CD14-positive monocyte (primary cell): Measurements from ENCODE around the gene RCOR2. TPM values are rescaled to one million over a fixed set of nuclear protein-coding genes. Genes with fewer than 3 reads are reported as not detected.

ENCODE experiments used
- DNase-seq, 3 donors: peaks; one replicate each; pipeline ENCODE4 v3.0.0-alpha.2; 2011 to 2022
- H2AFZ ChIP-seq: 2 replicates; pipeline ENCODE4 v1.6.0; 2012; ENCODE audit warnings: mild to moderate bottlenecking, low read depth, low read length, inconsistent platforms; ENCODE audit not compliant: insufficient read depth, poor library complexity, severe bottlenecking
- H3K27ac ChIP-seq, 2 donors: 1 replicate in 1 of 2; 2 replicates in 1 of 2; pipeline ENCODE4 v1.5.1; 2012 to 2013; ENCODE audit warnings: low read length in 2 of 2, control low read depth in 1 of 2, inconsistent platforms in 1 of 2, low read depth in 1 of 2, mild to moderate bottlenecking in 1 of 2
- H3K27me3 ChIP-seq, 2 donors: one replicate each; pipeline versions ENCODE4 v1.6.0 to v1.6.1; 2011 to 2013; ENCODE audit warnings: low read length in 2 of 2; ENCODE audit not compliant: control insufficient read depth in 2 of 2, insufficient read depth in 2 of 2
- H3K36me3 ChIP-seq, 2 donors: replicated peaks in 1 of 2; 1 replicate in 1 of 2; 2 replicates in 1 of 2; pipeline versions ENCODE4 v1.5.1 to v1.6.1; 2012 to 2013; ENCODE audit warnings: low read length in 2 of 2, control low read depth in 1 of 2, inconsistent platforms in 1 of 2, mild to moderate bottlenecking in 1 of 2; ENCODE audit not compliant: insufficient read depth in 2 of 2, control insufficient read depth in 1 of 2
- H3K4me1 ChIP-seq, 2 donors: 1 replicate in 1 of 2; 2 replicates in 1 of 2; pipeline versions ENCODE4 v1.5.1 to v1.6.1; 2012 to 2013; ENCODE audit warnings: low read length in 2 of 2, control low read depth in 1 of 2, inconsistent platforms in 1 of 2, mild to moderate bottlenecking in 1 of 2, moderate library complexity in 1 of 2; ENCODE audit not compliant: insufficient read depth in 2 of 2, control insufficient read depth in 1 of 2
- H3K4me2 ChIP-seq: replicated peaks from 2 replicates; pipeline ENCODE3; 2012; ENCODE audit warnings: low read length, moderate library complexity, mild to moderate bottlenecking; ENCODE audit not compliant: poor library complexity, severe bottlenecking; ENCODE audit errors: extremely low read depth
- H3K4me3 ChIP-seq, 3 experiments: fragments of 200-600 bp in 1 of 3; sonication (generic) in 1 of 3; replicated peaks in 1 of 3; 1 replicate in 2 of 3; 2 replicates in 1 of 3; pipeline ENCODE4 v1.5.1; 2011 to 2013; ENCODE audit warnings: low read length in 3 of 3, mild to moderate bottlenecking in 3 of 3, control low read depth in 2 of 3, low read depth in 2 of 3, inconsistent platforms in 1 of 3, moderate library complexity in 1 of 3
- H3K79me2 ChIP-seq: 2 replicates; pipeline ENCODE4 v1.6.0; 2012; ENCODE audit warnings: mild to moderate bottlenecking, control low read depth, inconsistent platforms, low read length, moderate library complexity; ENCODE audit not compliant: insufficient read depth
- H3K9ac ChIP-seq: 2 replicates; pipeline ENCODE4 v1.6.0; 2017; ENCODE audit warnings: low read length, mild to moderate bottlenecking; ENCODE audit not compliant: insufficient read depth, poor library complexity, severe bottlenecking
- H3K9me3 ChIP-seq, 2 donors: replicated peaks in 1 of 2; 1 replicate in 1 of 2; 2 replicates in 1 of 2; pipeline versions ENCODE4 v1.5.1 to v1.6.1; 2012 to 2013; ENCODE audit warnings: low read length in 2 of 2, control low read depth in 1 of 2; ENCODE audit not compliant: control insufficient read depth in 1 of 2, insufficient read depth in 1 of 2
- H4K20me1 ChIP-seq: 2 replicates; pipeline ENCODE4 v1.6.0; 2012; ENCODE audit warnings: mild to moderate bottlenecking, low read length, control low read depth, moderate library complexity; ENCODE audit not compliant: insufficient read depth
- H3K27ac Mint-ChIP-seq, 7 donors: one replicate each; pipeline ENCODE4 v1.8.0; 2020; ENCODE audit warnings: mild to moderate bottlenecking in 7 of 7, mixed read lengths in 7 of 7, moderate library complexity in 6 of 7, inconsistent platforms in 2 of 7
- H3K27me3 Mint-ChIP-seq, 3 donors: one replicate each; pipeline ENCODE4 v1.8.0; 2021 to 2022; ENCODE audit warnings: low read depth in 3 of 3, mild to moderate bottlenecking in 3 of 3, mixed read lengths in 3 of 3, moderate library complexity in 3 of 3, inconsistent platforms in 1 of 3
- H3K36me3 Mint-ChIP-seq, 2 donors: one replicate each; pipeline ENCODE4 v1.8.0; 2020; ENCODE audit warnings: mixed read lengths in 2 of 2, inconsistent platforms in 1 of 2, mild to moderate bottlenecking in 1 of 2
- H3K4me1 Mint-ChIP-seq: one replicate; pipeline ENCODE4 v1.8.0; 2020; ENCODE audit warnings: mild to moderate bottlenecking, mixed read lengths
- H3K4me3 Mint-ChIP-seq, 2 donors: one replicate each; pipeline ENCODE4 v1.8.0; 2020; ENCODE audit warnings: mild to moderate bottlenecking in 2 of 2, mixed read lengths in 2 of 2, moderate library complexity in 1 of 2
- H3K9me3 Mint-ChIP-seq, 7 donors: one replicate each; pipeline ENCODE4 v1.8.0; 2020 to 2022; ENCODE audit warnings: mixed read lengths in 7 of 7, mild to moderate bottlenecking in 6 of 7, moderate library complexity in 6 of 7, inconsistent platforms in 2 of 7
- WGBS: methylation state at CpG from one replicate; pipeline ENCODE4 v1.1.5; 2013; ENCODE audit warnings: missing lambda C conversion rate; ENCODE audit not compliant: insufficient coverage; 5-methylcytosine and 5-hydroxymethylcytosine counted together
- intact Hi-C, 2 donors: fragments of 100-400 bp; cut with micrococcal nuclease; formaldehyde crosslinking; loops; one replicate each; pipeline versions ENCODE4 v1.15.0 to v1.15.1; 2023
- polyA plus RNA-seq, 3 donors: library from polyadenylated mRNA; depleted of rRNA in 1 of 3; unstranded in 2 of 3; stranded (reverse) in 1 of 3; fragments of 300-500 nt in 2 of 3; fragments of >200 nt in 1 of 3; fragmentation: Illumina TruSeq in 2 of 3; gene quantifications; 1 replicate in 2 of 3; 2 replicates in 1 of 3; pipeline ENCODE4 v1.2.3, GENCODE V29; 2012 to 2021
- TF ChIP-seq, protein P1 (sequence below): fragments of 200-600 bp; IDR thresholded peaks from one replicate; pipeline ENCODE4 v1.8.0; 2022; ENCODE audit warnings: antibody characterized with exemption, mild to moderate bottlenecking

Gene RCOR2
- polyA plus RNA-seq, 3 donors: not detected

- TF ChIP-seq, protein P1, sequence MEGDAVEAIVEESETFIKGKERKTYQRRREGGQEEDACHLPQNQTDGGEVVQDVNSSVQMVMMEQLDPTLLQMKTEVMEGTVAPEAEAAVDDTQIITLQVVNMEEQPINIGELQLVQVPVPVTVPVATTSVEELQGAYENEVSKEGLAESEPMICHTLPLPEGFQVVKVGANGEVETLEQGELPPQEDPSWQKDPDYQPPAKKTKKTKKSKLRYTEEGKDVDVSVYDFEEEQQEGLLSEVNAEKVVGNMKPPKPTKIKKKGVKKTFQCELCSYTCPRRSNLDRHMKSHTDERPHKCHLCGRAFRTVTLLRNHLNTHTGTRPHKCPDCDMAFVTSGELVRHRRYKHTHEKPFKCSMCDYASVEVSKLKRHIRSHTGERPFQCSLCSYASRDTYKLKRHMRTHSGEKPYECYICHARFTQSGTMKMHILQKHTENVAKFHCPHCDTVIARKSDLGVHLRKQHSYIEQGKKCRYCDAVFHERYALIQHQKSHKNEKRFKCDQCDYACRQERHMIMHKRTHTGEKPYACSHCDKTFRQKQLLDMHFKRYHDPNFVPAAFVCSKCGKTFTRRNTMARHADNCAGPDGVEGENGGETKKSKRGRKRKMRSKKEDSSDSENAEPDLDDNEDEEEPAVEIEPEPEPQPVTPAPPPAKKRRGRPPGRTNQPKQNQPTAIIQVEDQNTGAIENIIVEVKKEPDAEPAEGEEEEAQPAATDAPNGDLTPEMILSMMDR: no peak
- H3K9me3 ChIP-seq: no peaks in the 10 kb centered on the region
- peaks cover 10 to 16% of the 10 kb centered on the region in 2 donors for H3K36me3 ChIP-seq
- peak overlapping the region in 5 of 7 donors; percentile 30 to 80 (median 68) for H3K27ac Mint-ChIP-seq
- no peak overlapping the region for H2AFZ ChIP-seq
- H4K20me1 ChIP-seq: peaks cover 99% of the 10 kb centered on the region
- WGBS: 100% methylated on average over 2 of the region's 4 CpGs
- H3K4me2 ChIP-seq: no peak overlapping the region
- H3K27me3 Mint-ChIP-seq: no peaks in the 10 kb centered on the region
- H3K4me1 ChIP-seq: peaks cover 53 to 56% of the 10 kb centered on the region in 2 donors
- H3K27ac ChIP-seq: peak overlapping the region in 1 of 2 donors; percentile 58
- no peak overlapping the region for H3K9ac ChIP-seq
- no peak for DNase-seq
- no peak overlapping the region for H3K4me3 ChIP-seq
- peaks cover 79% of the 10 kb centered on the region for H3K4me1 Mint-ChIP-seq
- H3K9me3 Mint-ChIP-seq: no peaks in the 10 kb centered on the region
- no peaks in the 10 kb centered on the region for H3K27me3 ChIP-seq
- H3K36me3 Mint-ChIP-seq: peaks cover 6 to 50% of the 10 kb centered on the region in 2 donors
- peaks cover 98% of the 10 kb centered on the region for H3K79me2 ChIP-seq
- H3K4me3 Mint-ChIP-seq: no peak overlapping the region
- intact Hi-C loops: no loop called here
These were observed 32.6 kb downstream of the RCOR2 start for GRCh38 chr11:63884196-63884932.

DNA sequence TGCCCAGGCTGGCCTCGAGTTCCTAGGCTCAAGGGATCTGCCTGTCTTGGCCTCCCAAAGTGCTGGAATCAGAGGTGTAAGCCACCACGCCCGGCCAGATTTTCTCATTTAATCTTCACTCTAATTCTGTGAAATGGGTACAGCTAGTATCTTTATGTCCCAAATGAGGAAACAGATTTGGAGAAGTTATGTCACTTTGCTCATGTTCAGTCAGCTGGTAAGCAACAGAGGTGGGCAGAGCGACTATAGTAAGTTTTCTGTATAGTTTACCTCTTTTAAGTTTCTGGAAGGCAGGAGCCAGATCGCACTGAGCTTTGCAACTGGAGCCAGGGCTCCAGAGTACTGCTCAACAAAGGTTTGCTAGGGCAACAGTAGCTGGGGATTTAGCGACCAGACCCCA is 33.2 kb downstream of the RCOR2 start:
- H3K9me3 ChIP-seq: no peaks in the 10 kb centered on the region
- H3K27me3 ChIP-seq: no peaks in the 10 kb centered on the region
- no peak overlapping the region for H3K4me3 Mint-ChIP-seq
- H2AFZ ChIP-seq: no peak overlapping the region
- peaks cover 8 to 18% of the 10 kb centered on the region in 2 donors for H3K36me3 ChIP-seq
- peaks cover 47 to 50% of the 10 kb centered on the region in 2 donors for H3K4me1 ChIP-seq
- H3K27ac ChIP-seq: peak overlapping the region in 1 of 2 donors; percentile 58
- no peak overlapping the region for H3K4me3 ChIP-seq
- peaks cover 98% of the 10 kb centered on the region for H3K79me2 ChIP-seq
- TF ChIP-seq, protein P1: no peak
- no peak for DNase-seq
- WGBS: 93% methylated on average over 3 of the region's 6 CpGs
- H3K9me3 Mint-ChIP-seq: no peaks in the 10 kb centered on the region
- H3K36me3 Mint-ChIP-seq: peaks cover 11 to 51% of the 10 kb centered on the region in 2 donors
- peak overlapping the region; percentile 6 to 88 (median 68) for H3K27ac Mint-ChIP-seq
- H3K9ac ChIP-seq: no peak overlapping the region
- H4K20me1 ChIP-seq: peaks cover 99% of the 10 kb centered on the region
- intact Hi-C loops: no loop called here
- H3K4me1 Mint-ChIP-seq: peaks cover 77% of the 10 kb centered on the region
- H3K4me2 ChIP-seq: no peak overlapping the region
- no peaks in the 10 kb centered on the region for H3K27me3 Mint-ChIP-seq
